PC-3 (cell line): ENCODE results near the gene TMEM207. TPM values are rescaled to one million over a fixed set of nuclear protein-coding genes. Genes with fewer than 3 reads are reported as not detected.

Source experiments
- ATAC-seq: fragments of 200-7000 bp; cut with Tn5 transposase; 2 replicates; pipeline ENCODE4 v1.9.1; 2020; ENCODE audit warnings: mild to moderate bottlenecking, moderate library complexity
- BruUV-seq: library from RNA; stranded (reverse); fragments of 400-500 nt; replicated peaks from 2 replicates; lab custom pipeline; 2021; lab: Mats Ljungman, UMichigan
- CTCF ChIA-PET: fragments of 300-600 bp; sonication (Branson Sonifier 250); formaldehyde crosslinking; loops from one replicate; lab custom pipeline; 2022; ENCODE audit warnings: antibody characterized with exemption; lab: Charles Lee
- POLR2A ChIA-PET: fragments of 300-600 bp; sonication (Branson Sonifier 250); formaldehyde crosslinking; loops from one replicate; lab custom pipeline; 2022; ENCODE audit warnings: antibody characterized with exemption; ENCODE audit not compliant: unreplicated experiment; lab: Charles Lee
- DNase-seq: peaks from one replicate; pipeline ENCODE4 v3.0.0-alpha.2; 2015
- H2AFZ ChIP-seq: fragments of 300-600 bp; sonication (generic); 2 replicates; pipeline ENCODE4 v1.6.0; 2016; ENCODE audit warnings: antibody characterized with exemption, low read length
- H3F3A ChIP-seq: fragments of 300-600 bp; sonication (generic); one replicate; pipeline ENCODE4 v1.6.0; 2017; ENCODE audit warnings: antibody characterized with exemption, low read length, control low read depth, mild to moderate bottlenecking; ENCODE audit not compliant: unreplicated experiment
- H3K27ac ChIP-seq: fragments of 300-600 bp; sonication (generic); 2 replicates; pipeline ENCODE4 v1.5.1; 2016; ENCODE audit warnings: mild to moderate bottlenecking, low read length
- H3K27me3 ChIP-seq: fragments of 300-600 bp; sonication (generic); 2 replicates; pipeline ENCODE4 v1.6.1; 2016; ENCODE audit warnings: low read length, mixed read lengths
- H3K36me3 ChIP-seq: fragments of 300-600 bp; sonication (generic); 2 replicates; pipeline ENCODE4 v1.6.1; 2016; ENCODE audit warnings: low read depth, mixed run types, low read length, mixed read lengths
- H3K4me1 ChIP-seq: fragments of 300-600 bp; sonication (generic); 2 replicates; pipeline ENCODE4 v1.5.1; 2016; ENCODE audit warnings: low read length; ENCODE audit not compliant: insufficient read depth
- H3K4me2 ChIP-seq: fragments of 300-600 bp; sonication (generic); 2 replicates; pipeline ENCODE4 v1.6.0; 2016; ENCODE audit warnings: low read length
- H3K4me3 ChIP-seq: fragments of 300-600 bp; sonication (generic); 2 replicates; pipeline ENCODE4 v1.5.1; 2016; ENCODE audit warnings: mild to moderate bottlenecking, low read length, mixed read lengths
- H3K79me2 ChIP-seq: fragments of 300-600 bp; sonication (generic); 2 replicates; pipeline ENCODE4 v1.6.1; 2017; ENCODE audit warnings: low read length, mixed read lengths
- H3K9ac ChIP-seq: fragments of 300-600 bp; sonication (generic); 2 replicates; pipeline ENCODE4 v1.6.0; 2016; ENCODE audit warnings: mild to moderate bottlenecking, low read length
- H3K9me2 ChIP-seq: fragments of 300-600 bp; sonication (generic); replicated peaks from 2 replicates; pipeline ENCODE4 v1.6.1; 2016; ENCODE audit warnings: mixed run types, low read length, mixed read lengths
- H3K9me3 ChIP-seq: fragments of 300-600 bp; sonication (generic); 2 replicates; pipeline ENCODE4 v1.6.1; 2016; ENCODE audit warnings: low read length, mixed read lengths
- H4K20me1 ChIP-seq: fragments of 300-600 bp; sonication (generic); 2 replicates; pipeline ENCODE4 v1.6.1; 2016; ENCODE audit warnings: low read length, mixed read lengths
- CTCF ChIP-seq: fragments of 300-600 bp; sonication (generic); conservative IDR thresholded peaks from 2 replicates; pipeline ENCODE4 v1.5.1; 2017; ENCODE audit warnings: antibody characterized with exemption, low read depth, mild to moderate bottlenecking, low read length
- EZH2 ChIP-seq: fragments of 300-600 bp; sonication (generic); IDR thresholded peaks from one replicate; pipeline ENCODE4 v1.6.1; 2017; ENCODE audit warnings: antibody characterized with exemption, mild to moderate bottlenecking, low read length; ENCODE audit not compliant: unreplicated experiment
- EZH2phosphoT487 ChIP-seq: fragments of 300-600 bp; sonication (generic); IDR thresholded peaks from 2 replicates; pipeline ENCODE4 v1.6.1; 2018; ENCODE audit warnings: mild to moderate bottlenecking, antibody characterized with exemption, low read length, borderline replicate concordance
- intact Hi-C: fragments of 100-400 bp; cut with micrococcal nuclease; formaldehyde crosslinking; loops from 2 replicates; pipeline ENCODE4 v1.9.0; 2023
- total RNA-seq: library from RNA; depleted of rRNA; stranded (reverse); fragments of >200 nt; gene quantifications from 2 replicates; pipeline ENCODE4 v1.2.3, GENCODE V29; 2014

The TMEM207 gene
- total RNA-seq, 1 experiment from 2014 or later: not detected

DNA sequence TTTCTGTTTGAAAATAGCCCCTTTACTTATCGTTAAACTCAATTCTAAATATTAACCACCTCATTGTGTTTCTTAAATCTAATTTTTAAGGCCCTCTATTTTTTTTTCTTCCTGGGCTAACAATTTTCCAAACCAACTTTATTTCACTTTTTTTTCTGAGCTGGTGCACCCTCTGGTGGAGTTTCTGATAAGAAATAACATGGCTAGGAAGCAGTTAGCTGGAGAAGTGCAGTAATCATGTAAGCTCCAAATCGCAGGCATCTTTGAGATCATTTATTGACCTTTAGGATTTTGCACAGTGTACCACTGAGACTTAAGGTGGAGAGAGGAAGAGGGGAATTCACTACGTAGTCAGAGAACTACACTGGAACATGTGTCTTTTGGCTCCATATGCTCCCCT, 6.4 kb downstream of the TMEM207 start:
- TF ChIP-seq CTCF (peak; percentile 78), EZH2phosphoT487 (no peak), EZH2 (no peak)
- ChIA-PET POLR2A (interaction anchor here (0.5 to 0.6 kb wide), 6 partner anchors 9 to 389 kb away, joined by 3 to 13 read pairs (median 4); no protein-coding TSS in a partner anchor), CTCF (interaction anchor here (0.6 to 1.7 kb wide), 14 partner anchors 16 to 713 kb away, joined by 3 to 13 read pairs (median 4); partner anchors contain the start of gene P3H2)
- H3K79me2 ChIP-seq: no peaks in the 10 kb centered on the region
- peak overlapping the region; percentile 53; the same call in 1 of the 2 replicates for H2AFZ ChIP-seq
- H3K9me3 ChIP-seq: no peaks in the 10 kb centered on the region
- peak; percentile 51 for DNase-seq
- H3K27ac ChIP-seq: no peak overlapping the region
- H3K9me2 ChIP-seq: no peaks in the 10 kb centered on the region
- H3K4me3 ChIP-seq: no peak overlapping the region
- peaks cover 14% of the 10 kb centered on the region; the same call in 1 of the 2 replicates for H3K4me1 ChIP-seq
- no peaks in the 10 kb centered on the region for H3F3A ChIP-seq
- intact Hi-C loops: loop anchor here (1.0 to 5.0 kb wide), 3 partner anchors 57 to 476 kb away; no protein-coding TSS in a partner anchor
- H3K4me2 ChIP-seq: no peak overlapping the region
- no peaks in the 10 kb centered on the region for H4K20me1 ChIP-seq
- BruUV-seq: no TSS peak
- no peaks in the 10 kb centered on the region for H3K36me3 ChIP-seq
- no peak overlapping the region for H3K9ac ChIP-seq
- ATAC-seq: peak; percentile 46
- H3K27me3 ChIP-seq: no peaks in the 10 kb centered on the region

- no peak overlapping the region for H3K27ac ChIP-seq
- H3F3A ChIP-seq: no peaks in the 10 kb centered on the region
- no TSS peak for BruUV-seq
- H3K4me3 ChIP-seq: no peak overlapping the region
- H3K9me3 ChIP-seq: no peaks in the 10 kb centered on the region
- H4K20me1 ChIP-seq: no peaks in the 10 kb centered on the region
- intact Hi-C loops: loop anchor here (5.0 kb wide), 2 partner anchors 215 to 475 kb away; no protein-coding TSS in a partner anchor
- TF ChIP-seq EZH2: no peak
- TF ChIP-seq CTCF: no peak
- no peak for TF ChIP-seq EZH2phosphoT487
- no peak for DNase-seq
- H3K9me2 ChIP-seq: no peaks in the 10 kb centered on the region
- no peak overlapping the region for H3K4me2 ChIP-seq
- H3K4me1 ChIP-seq: peaks cover 14% of the 10 kb centered on the region; the same call in 1 of the 2 replicates
- no peak overlapping the region for H2AFZ ChIP-seq
- no peak overlapping the region for H3K9ac ChIP-seq
- ATAC-seq: no peak
- H3K79me2 ChIP-seq: no peaks in the 10 kb centered on the region
- ChIA-PET POLR2A (no interaction called here), CTCF (interaction anchor here (0.6 kb wide), 1 partner anchor 61 kb away, joined by 4 read pairs; no protein-coding TSS in a partner anchor)
- no peaks in the 10 kb centered on the region for H3K27me3 ChIP-seq
- H3K36me3 ChIP-seq: no peaks in the 10 kb centered on the region
Measured at GRCh38 chr3:190442240-190442639, 7.5 kb downstream of the TMEM207 start.

DNA sequence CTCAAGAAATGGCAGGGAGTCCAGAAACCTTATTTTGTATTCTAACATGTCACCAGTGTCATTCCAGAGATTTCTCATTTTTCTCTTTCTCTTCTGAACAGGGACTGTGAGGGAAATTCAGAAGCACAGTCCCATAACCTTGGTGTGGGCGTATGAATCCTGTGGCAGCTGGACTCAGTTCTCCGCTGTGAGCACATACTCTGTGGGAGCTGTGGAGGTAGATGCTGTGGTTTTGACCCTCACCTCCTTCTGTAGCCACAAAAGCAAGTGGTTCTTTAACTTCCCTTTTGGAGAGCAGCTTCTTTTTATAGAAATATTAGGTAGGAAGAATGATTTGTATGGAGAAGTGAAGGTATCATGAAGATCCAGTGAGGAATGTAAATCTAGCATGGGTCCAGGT, 13.4 kb downstream of the TMEM207 start:
- TF ChIP-seq EZH2phosphoT487 (no peak), CTCF (no peak), EZH2 (no peak)
- no peaks in the 10 kb centered on the region for H3K36me3 ChIP-seq
- no peaks in the 10 kb centered on the region for H3K9me2 ChIP-seq
- no peaks in the 10 kb centered on the region for H3F3A ChIP-seq
- H3K9me3 ChIP-seq: no peaks in the 10 kb centered on the region
- no peak overlapping the region for H3K27ac ChIP-seq
- BruUV-seq: no TSS peak
- H3K79me2 ChIP-seq: no peaks in the 10 kb centered on the region
- ChIA-PET CTCF (no interaction called here), POLR2A (interaction anchor here (0.6 kb wide), 1 partner anchor 79 kb away, joined by 4 read pairs; no protein-coding TSS in a partner anchor)
- H3K4me1 ChIP-seq: peaks cover 8% of the 10 kb centered on the region; the same call in 1 of the 2 replicates
- no peak for DNase-seq
- intact Hi-C loops: no loop called here
- H4K20me1 ChIP-seq: no peaks in the 10 kb centered on the region
- H2AFZ ChIP-seq: no peak overlapping the region
- no peak for ATAC-seq
- no peak overlapping the region for H3K4me3 ChIP-seq
- no peaks in the 10 kb centered on the region for H3K27me3 ChIP-seq
- no peak overlapping the region for H3K9ac ChIP-seq
- H3K4me2 ChIP-seq: no peak overlapping the region
